Activated CD4-positive, alpha-beta T cell treated with anti-CD3 and anti-CD28 coated beads, Interleukin-2, amount 10 ng/mL, durations not matched to agents 24 days and 14 days (primary cell): ENCODE results near the gene CCIN. TPM values are rescaled to one million over a fixed set of nuclear protein-coding genes. Genes with fewer than 3 reads are reported as not detected.
A peak's percentile ranks its signal among the peaks of the same experiment; 100 is the strongest.
"Not testable (repeated sequence)": the region's sequence is repeated elsewhere in the genome, so short reads cannot be mapped to it uniquely, and the experiment has no call there.

Source experiments
- DNase-seq: peaks from one replicate; pipeline ENCODE4 v3.0.0; 2022
- H3K27ac Mint-ChIP-seq: one replicate; pipeline ENCODE4 v1.8.0; 2022; ENCODE audit warnings: mild to moderate bottlenecking, mixed read lengths
- H3K27me3 Mint-ChIP-seq: one replicate; pipeline ENCODE4 v1.8.0; 2022; ENCODE audit warnings: mixed read lengths
- H3K36me3 Mint-ChIP-seq: one replicate; pipeline ENCODE4 v1.8.0; 2022; ENCODE audit warnings: low read depth, mild to moderate bottlenecking, mixed read lengths
- H3K4me1 Mint-ChIP-seq: one replicate; pipeline ENCODE4 v1.8.0; 2021; ENCODE audit warnings: mixed read lengths
- H3K4me3 Mint-ChIP-seq: one replicate; pipeline ENCODE4 v1.8.0; 2022; ENCODE audit warnings: mild to moderate bottlenecking, moderate library complexity, mixed read lengths
- H3K9me3 Mint-ChIP-seq: one replicate; pipeline ENCODE4 v1.8.0; 2021; ENCODE audit warnings: mixed read lengths
- intact Hi-C: fragments of 100-400 bp; cut with micrococcal nuclease; formaldehyde crosslinking; loops from one replicate; pipeline ENCODE4 v1.15.1; 2023
- total RNA-seq: library from RNA; stranded (reverse); gene quantifications from 2 replicates; pipeline ENCODE4 v1.2.3, GENCODE V29; 2022

The CCIN gene
- total RNA-seq, 1 donor from 2014 or later, result not detected

GRCh38 chr9:36156116-36156515 is 13.1 kb upstream of the CCIN start:
- Mint-ChIP-seq H3K36me3 (peaks cover 47% of the 10 kb centered on the region), H3K4me3 (no peak overlapping the region), H3K27me3 (no peaks in the 10 kb centered on the region), H3K4me1 (peaks cover 40% of the 10 kb centered on the region), H3K9me3 (peaks cover 5% of the 10 kb centered on the region), H3K27ac (no peak overlapping the region)
- intact Hi-C loops, result no loop called here
- no peak for DNase-seq

- peaks cover 52% of the 10 kb centered on the region for H3K36me3 Mint-ChIP-seq
- peaks cover 5% of the 10 kb centered on the region for H3K9me3 Mint-ChIP-seq
- intact Hi-C loops, result no loop called here
- H3K27ac Mint-ChIP-seq, result no peak overlapping the region
- DNase-seq, result no peak
- H3K27me3 Mint-ChIP-seq, result no peaks in the 10 kb centered on the region
- no peak overlapping the region for H3K4me3 Mint-ChIP-seq
- peaks cover 34% of the 10 kb centered on the region for H3K4me1 Mint-ChIP-seq
Observed at GRCh38 chr9:36158122-36158521, 11.1 kb upstream of the CCIN start.

GRCh38 chr9:36158917-36159316 is 10.3 kb upstream of the CCIN start:
- intact Hi-C loops, result no loop called here
- Mint-ChIP-seq H3K4me1 (peaks cover 28% of the 10 kb centered on the region), H3K9me3 (peaks cover 5% of the 10 kb centered on the region), H3K4me3 (no peak overlapping the region), H3K27me3 (no peaks in the 10 kb centered on the region), H3K27ac (no peak overlapping the region), H3K36me3 (peaks cover 49% of the 10 kb centered on the region)
- DNase-seq, result no peak

- H3K4me3 Mint-ChIP-seq, intact Hi-C loops, DNase-seq, H3K27me3 Mint-ChIP-seq, H3K27ac Mint-ChIP-seq, H3K9me3 Mint-ChIP-seq: not testable (repeated sequence)
- H3K4me1 Mint-ChIP-seq, result peaks cover 22% of the 10 kb centered on the region
- H3K36me3 Mint-ChIP-seq, result peaks cover 46% of the 10 kb centered on the region
Observed at GRCh38 chr9:36159509-36159908, 9.7 kb upstream of the CCIN start.

GRCh38 chr9:36160126-36160525 is 9.1 kb upstream of the CCIN start:
- H3K27ac Mint-ChIP-seq, H3K4me3 Mint-ChIP-seq, H3K9me3 Mint-ChIP-seq, DNase-seq, H3K27me3 Mint-ChIP-seq: not testable (repeated sequence)
- H3K36me3 Mint-ChIP-seq, result peaks cover 44% of the 10 kb centered on the region
- H3K4me1 Mint-ChIP-seq, result peaks cover 18% of the 10 kb centered on the region
- intact Hi-C loops, result loop anchor here (5.0 to 10.0 kb wide), 2 partner anchors 33 to 205 kb away; partner anchors contain the start of gene OR2S2

GRCh38 chr9:36161187-36161586 is 8.0 kb upstream of the CCIN start:
- peaks cover 5% of the 10 kb centered on the region for H3K9me3 Mint-ChIP-seq
- no peak overlapping the region for H3K27ac Mint-ChIP-seq
- H3K36me3 Mint-ChIP-seq, result peaks cover 41% of the 10 kb centered on the region
- no peak for DNase-seq
- no peak overlapping the region for H3K4me3 Mint-ChIP-seq
- intact Hi-C loops, result loop anchor here (5.0 to 10.0 kb wide), 2 partner anchors 34 to 206 kb away; partner anchors contain the start of gene OR2S2
- peaks cover 1% of the 10 kb centered on the region for H3K27me3 Mint-ChIP-seq
- H3K4me1 Mint-ChIP-seq, result peaks cover 19% of the 10 kb centered on the region

- H3K9me3 Mint-ChIP-seq, result peaks cover 5% of the 10 kb centered on the region
- DNase-seq, result no peak
- intact Hi-C loops, result loop anchor here (5.0 to 10.0 kb wide), 2 partner anchors 35 to 207 kb away; partner anchors contain the start of gene OR2S2
- peaks cover 24% of the 10 kb centered on the region for H3K4me1 Mint-ChIP-seq
- peaks cover 2% of the 10 kb centered on the region for H3K27me3 Mint-ChIP-seq
- H3K27ac Mint-ChIP-seq, result no peak overlapping the region
- H3K36me3 Mint-ChIP-seq, result peaks cover 37% of the 10 kb centered on the region
- H3K4me3 Mint-ChIP-seq, result no peak overlapping the region
Observed at GRCh38 chr9:36162211-36162738, 6.9 kb upstream of the CCIN start.

GRCh38 chr9:36163049-36163785 is 6.0 kb upstream of the CCIN start:
- peaks cover 30% of the 10 kb centered on the region for H3K36me3 Mint-ChIP-seq
- H3K27ac Mint-ChIP-seq, result no peak overlapping the region
- H3K9me3 Mint-ChIP-seq, result peaks cover 3% of the 10 kb centered on the region
- intact Hi-C loops, result loop anchor here (5.0 to 10.0 kb wide), 2 partner anchors 36 to 208 kb away; partner anchors contain the start of gene OR2S2
- no peak for DNase-seq
- H3K4me3 Mint-ChIP-seq, result no peak overlapping the region
- H3K27me3 Mint-ChIP-seq, result peaks cover 6% of the 10 kb centered on the region
- peaks cover 21% of the 10 kb centered on the region for H3K4me1 Mint-ChIP-seq

GRCh38 chr9:36163786-36164170 is 5.4 kb upstream of the CCIN start:
- no peak overlapping the region for H3K4me3 Mint-ChIP-seq
- intact Hi-C loops, result loop anchor here (5.0 to 10.0 kb wide), 2 partner anchors 36 to 209 kb away; partner anchors contain the start of gene OR2S2
- peaks cover 26% of the 10 kb centered on the region for H3K36me3 Mint-ChIP-seq
- peaks cover 6% of the 10 kb centered on the region for H3K27me3 Mint-ChIP-seq
- DNase-seq, result no peak
- no peaks in the 10 kb centered on the region for H3K9me3 Mint-ChIP-seq
- H3K27ac Mint-ChIP-seq, result peak overlapping the region; percentile 4
- H3K4me1 Mint-ChIP-seq, result peaks cover 18% of the 10 kb centered on the region

- H3K9me3 Mint-ChIP-seq, result no peaks in the 10 kb centered on the region
- no peak overlapping the region for H3K4me3 Mint-ChIP-seq
- intact Hi-C loops, result loop anchor here (5.0 to 10.0 kb wide), 2 partner anchors 37 to 210 kb away; partner anchors contain the start of gene OR2S2
- DNase-seq, result no peak
- H3K27ac Mint-ChIP-seq, result no peak overlapping the region
- peaks cover 6% of the 10 kb centered on the region for H3K27me3 Mint-ChIP-seq
- H3K36me3 Mint-ChIP-seq, result peaks cover 20% of the 10 kb centered on the region
- H3K4me1 Mint-ChIP-seq, result peaks cover 14% of the 10 kb centered on the region
Observed at GRCh38 chr9:36164372-36164771, 4.8 kb upstream of the CCIN start.

- DNase-seq, result no peak
- H3K9me3 Mint-ChIP-seq, result no peaks in the 10 kb centered on the region
- H3K27ac Mint-ChIP-seq, result no peak overlapping the region
- H3K27me3 Mint-ChIP-seq, result peaks cover 6% of the 10 kb centered on the region
- peaks cover 18% of the 10 kb centered on the region for H3K36me3 Mint-ChIP-seq
- H3K4me1 Mint-ChIP-seq, result peaks cover 14% of the 10 kb centered on the region
- peak overlapping the region; percentile 7 for H3K4me3 Mint-ChIP-seq
- intact Hi-C loops, result loop anchor here (5.0 to 10.0 kb wide), 3 partner anchors 38 to 210 kb away; partner anchors contain the start of genes OR2S2 and RECK
Observed at GRCh38 chr9:36164989-36165388, 4.2 kb upstream of the CCIN start.

- intact Hi-C loops, result loop anchor here (1.0 to 10.0 kb wide), 4 partner anchors 29 to 211 kb away; partner anchors contain the start of genes GLIPR2, OR2S2 and RECK
- DNase-seq, result no peak
- Mint-ChIP-seq H3K9me3 (no peaks in the 10 kb centered on the region), H3K4me1 (peaks cover 14% of the 10 kb centered on the region), H3K27me3 (peaks cover 8% of the 10 kb centered on the region), H3K27ac (no peak overlapping the region), H3K4me3 (peak overlapping the region; percentile 43), H3K36me3 (peaks cover 14% of the 10 kb centered on the region)
Observed at GRCh38 chr9:36165826-36166167, 3.4 kb upstream of the CCIN start.

- Mint-ChIP-seq H3K9me3 (no peaks in the 10 kb centered on the region), H3K36me3 (peaks cover 10% of the 10 kb centered on the region), H3K27me3 (peaks cover 10% of the 10 kb centered on the region), H3K4me3 (peak overlapping the region; percentile 83), H3K4me1 (peaks cover 10% of the 10 kb centered on the region), H3K27ac (peak overlapping the region; percentile 54)
- intact Hi-C loops, result loop anchor here (1.0 to 10.0 kb wide), 4 partner anchors 30 to 212 kb away; partner anchors contain the start of genes GLIPR2, OR2S2 and RECK
- peak; percentile 96 for DNase-seq
Observed at GRCh38 chr9:36166168-36166927, 2.8 kb upstream of the CCIN start.
